HG03064 (cell line): Measurements from ENCODE around the gene CRYL1.

Experiments
- ATAC-seq: cut with Tn5 transposase; IDR thresholded peaks from one replicate; pipeline ENCODE4 v1.9.1; 2021; ENCODE audit warnings: low read depth; ENCODE audit not compliant: unreplicated experiment

Gene CRYL1

DNA sequence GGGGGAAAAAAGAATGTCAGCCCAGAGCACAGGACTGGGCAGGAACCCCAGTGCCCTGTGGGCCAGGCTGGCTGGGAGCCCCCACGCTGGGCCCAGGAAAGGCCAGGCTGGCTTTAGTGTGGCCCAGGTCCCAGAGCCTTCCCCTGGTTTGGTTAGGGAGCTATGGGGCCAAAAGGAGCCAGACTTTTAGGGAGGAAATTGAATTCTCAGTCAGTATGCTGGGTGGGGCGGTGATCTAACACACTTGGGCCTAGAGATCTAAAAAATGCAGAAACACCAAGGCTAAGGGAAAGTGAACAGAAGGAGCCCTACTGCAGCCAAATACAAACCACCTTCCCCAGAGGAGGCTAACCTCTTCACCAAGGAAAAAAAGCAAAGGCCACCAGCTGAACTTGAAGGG, 137.5 kb downstream of the CRYL1 start:
- ATAC-seq = no peak

DNA sequence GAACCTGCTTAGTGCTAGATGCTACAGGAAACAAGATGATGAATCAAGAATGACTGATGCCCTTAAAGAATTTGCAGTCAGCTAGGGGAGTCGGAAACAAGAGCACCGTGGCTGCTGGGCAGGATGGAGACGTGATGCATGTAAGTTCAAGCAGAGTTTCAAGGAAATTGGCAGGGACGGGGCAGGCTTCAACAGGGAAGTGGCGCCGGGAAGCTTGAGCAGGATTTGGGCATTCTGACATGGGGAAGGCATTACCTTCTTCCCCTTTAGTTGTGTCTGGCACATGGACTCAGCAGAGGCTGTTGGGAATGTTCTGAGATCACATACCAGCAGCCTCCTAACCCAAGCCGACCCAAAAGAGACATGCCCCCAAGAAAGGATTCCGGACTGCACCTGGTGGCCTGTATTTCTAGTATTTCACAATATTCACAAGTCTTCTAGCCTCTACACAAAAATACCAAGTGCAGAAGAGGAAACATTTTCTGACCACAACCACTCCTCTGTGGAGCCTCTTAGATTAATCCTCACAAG, 138.2 kb downstream of the CRYL1 start:
- no peak for ATAC-seq

DNA sequence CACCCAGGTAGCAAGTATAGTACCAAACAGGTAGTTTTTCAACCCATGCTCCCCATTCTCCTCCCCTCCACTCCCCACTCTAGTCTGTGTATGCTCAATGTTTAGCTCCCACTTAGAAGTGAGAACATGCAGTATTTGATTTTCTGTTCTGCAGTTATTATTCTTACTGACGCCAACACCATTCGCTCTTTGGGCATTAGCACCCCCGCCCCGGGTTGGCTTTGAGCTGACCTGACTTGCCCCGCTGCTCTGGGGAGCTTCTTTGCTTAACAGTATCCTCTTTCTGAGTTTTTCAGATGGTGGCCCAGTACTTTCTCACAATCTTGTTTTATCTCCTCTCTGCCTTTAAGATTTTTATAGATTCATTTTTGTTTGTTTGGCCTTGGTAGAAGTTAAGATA, 138.7 kb downstream of the CRYL1 start:
- ATAC-seq = no peak

DNA sequence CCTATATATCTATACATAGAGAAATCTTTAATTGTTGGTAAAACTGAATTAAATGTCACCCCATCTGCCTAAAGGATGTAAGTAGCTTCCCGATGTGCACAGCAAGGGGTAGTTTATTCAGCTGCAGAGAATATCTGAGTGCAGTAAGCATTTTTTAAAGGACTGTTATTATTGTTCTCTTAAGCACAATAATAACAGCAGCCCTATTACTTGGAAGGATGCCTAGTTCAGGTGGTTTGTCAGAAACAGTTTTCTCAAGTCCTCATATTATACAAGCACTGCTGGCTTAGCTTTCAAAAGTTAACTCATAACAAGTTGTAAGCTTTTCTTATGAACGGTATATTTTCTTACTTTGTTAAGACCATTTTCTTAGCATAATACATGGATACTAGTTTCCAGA, 142.6 kb downstream of the CRYL1 start:
- no peak for ATAC-seq

DNA sequence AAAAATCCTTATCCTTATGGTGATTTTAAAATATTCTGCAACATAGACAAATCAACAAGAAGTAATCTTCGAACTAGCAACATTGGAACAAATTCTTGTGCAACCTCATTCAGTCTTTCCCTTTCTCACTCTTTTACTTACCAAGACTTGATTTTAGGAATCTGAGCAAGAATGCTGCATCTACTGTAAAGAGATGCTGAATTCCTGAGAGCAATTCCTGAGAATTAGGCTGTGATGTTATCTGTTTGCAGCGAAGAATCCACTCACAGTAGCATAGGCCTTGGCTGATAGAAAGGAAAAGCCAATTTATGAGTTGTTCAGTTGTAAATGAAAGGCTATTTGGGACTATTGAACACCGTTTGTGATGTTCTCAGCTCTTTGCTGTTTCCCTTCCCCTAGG, 144.3 kb downstream of the CRYL1 start:
- no peak for ATAC-seq

DNA sequence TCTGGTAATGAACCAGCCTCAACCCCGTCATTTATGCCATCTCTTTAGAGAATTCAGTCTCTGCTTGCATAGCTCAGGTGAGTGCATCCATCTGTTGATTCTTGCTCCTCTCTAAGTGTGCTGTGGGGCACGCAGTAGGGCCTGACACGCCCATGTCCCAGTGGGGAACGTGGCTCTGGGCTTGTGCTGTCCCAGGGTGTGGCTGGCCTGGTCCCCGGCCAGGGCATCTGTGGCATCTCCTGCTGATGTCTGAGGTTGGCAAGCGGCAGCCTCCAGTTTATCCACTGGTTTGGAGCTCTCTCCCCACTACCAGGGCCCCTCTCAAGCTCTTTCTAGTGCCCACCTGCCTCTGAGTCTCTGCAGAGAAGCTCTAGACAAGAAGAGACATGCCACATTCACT, 146.9 kb downstream of the CRYL1 start:
- no peak for ATAC-seq

DNA sequence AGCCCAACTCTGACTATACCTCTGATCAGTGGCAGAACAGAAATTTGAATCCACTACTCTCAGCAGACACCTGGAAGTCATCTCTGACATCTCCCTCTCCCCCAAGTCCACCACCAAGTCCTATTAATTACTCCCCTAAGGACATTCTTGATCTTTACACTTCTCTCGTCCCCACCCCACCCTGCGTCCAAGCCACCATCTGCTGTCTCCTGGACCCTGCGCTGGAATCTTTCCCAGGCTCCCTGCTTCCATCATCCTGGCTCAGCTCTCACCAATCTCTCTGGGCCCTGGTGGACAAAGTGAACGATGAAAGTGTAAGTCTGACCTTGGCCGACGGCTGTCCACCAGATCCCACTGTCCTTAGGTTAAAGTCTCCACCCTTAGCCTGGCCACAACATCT, 147.9 kb downstream of the CRYL1 start:
- ATAC-seq = no peak

DNA sequence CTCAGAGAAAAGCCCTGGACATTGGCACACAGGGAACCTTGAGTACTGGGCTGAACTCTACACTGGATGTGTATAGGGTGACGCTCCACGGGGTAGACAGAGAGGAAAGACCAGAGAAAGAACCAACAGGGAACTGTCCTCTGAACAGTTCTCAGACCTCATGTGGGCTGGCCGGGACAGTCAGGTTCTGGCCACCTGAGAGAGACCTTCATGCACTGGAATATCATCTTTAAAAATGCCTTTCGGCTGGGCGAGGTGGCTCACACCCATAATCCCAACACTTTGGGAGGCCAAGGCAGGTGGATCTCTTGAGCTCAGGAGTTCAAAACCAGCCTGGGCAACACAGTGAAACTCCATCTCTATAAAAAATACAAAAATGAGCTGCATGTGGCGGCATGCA, 149.8 kb downstream of the CRYL1 start:
- ATAC-seq = no peak

DNA sequence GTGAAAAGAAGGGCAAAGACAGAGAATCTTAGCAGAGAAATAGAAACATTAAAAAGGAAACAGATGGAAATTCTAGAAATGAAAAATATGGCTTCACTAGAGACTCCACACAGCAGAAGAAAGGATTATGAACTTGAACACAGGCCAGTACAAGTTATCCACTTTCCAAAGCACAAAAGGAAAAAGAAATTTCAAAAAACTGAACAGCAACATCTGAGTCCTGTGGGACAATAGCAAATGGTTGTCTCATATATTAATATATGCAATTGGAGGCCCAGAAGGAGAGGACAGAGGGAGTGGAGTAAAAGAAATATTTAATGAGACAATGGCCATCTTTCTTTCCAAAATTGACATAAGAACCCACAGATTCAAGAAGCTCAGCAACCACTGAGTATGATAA, 151.8 kb downstream of the CRYL1 start:
- no peak for ATAC-seq

DNA sequence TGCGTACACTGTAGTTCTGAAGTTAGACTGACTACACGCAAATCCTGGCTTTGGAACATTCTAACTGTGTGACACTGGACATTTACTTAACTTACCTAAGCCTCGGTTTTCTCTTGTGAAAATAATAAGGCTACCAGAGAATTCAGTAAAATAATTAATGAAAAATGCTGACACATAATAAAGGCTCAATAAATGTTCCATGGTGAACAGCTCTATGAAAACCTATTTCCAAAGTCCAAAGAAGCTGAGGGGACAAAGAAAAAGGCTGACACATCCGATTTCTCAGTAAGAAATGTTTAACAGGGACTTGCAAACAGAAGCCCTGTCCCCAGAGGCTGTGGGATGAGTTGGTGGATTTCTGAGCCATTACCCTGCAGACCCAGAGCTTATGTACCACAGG, 153.8 kb downstream of the CRYL1 start:
- ATAC-seq = no peak

DNA sequence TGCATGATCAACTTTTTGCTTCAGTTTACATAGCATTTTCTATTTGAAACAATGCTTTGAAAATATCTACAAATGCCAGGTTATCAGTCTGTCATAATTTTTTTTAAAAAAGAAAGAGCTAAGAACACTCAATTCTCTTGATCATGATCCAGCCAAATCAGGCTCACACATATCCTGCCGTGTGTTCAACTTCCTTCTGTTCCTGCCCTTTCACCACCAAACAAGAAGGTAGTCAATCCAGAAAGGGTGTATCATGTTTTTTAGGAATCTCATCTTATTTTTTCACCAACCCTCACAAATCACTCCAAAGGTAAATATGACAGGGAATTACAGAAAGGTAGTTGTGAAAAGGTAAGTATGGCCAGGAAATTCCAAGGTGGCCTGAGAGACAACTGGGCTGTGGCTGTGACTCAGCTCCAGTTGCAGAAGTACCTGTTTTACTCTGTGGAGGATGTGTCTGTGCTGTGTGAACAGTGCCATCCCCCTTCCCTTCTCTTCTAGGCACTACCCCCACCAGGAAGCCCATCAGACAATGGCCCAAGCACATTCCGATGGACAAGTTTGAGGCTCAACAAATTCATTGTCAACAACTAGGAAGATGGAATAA, 154.7 kb downstream of the CRYL1 start:
- no peak for ATAC-seq

DNA sequence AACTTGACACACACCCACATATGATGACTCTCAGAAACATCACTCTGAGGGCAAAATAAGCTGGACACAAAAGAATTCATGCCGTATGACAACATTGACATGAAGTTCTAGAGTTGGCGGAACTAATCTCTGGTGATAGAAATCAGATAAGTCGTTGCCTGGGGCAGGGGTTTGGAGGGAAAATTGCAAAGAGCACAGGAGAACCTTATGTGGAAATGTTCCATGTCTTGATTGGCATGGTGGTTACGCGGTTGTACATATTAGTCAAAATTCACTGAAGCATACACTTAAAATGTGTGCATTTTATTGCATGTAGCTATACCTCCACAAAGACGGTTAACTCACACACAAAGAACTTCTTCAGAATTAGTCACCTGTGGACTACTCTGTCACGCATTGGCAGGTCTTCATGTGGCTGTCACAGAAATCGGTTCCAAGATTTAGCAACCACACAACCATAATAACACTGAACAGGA, 155.7 kb downstream of the CRYL1 start:
- no peak for ATAC-seq

DNA sequence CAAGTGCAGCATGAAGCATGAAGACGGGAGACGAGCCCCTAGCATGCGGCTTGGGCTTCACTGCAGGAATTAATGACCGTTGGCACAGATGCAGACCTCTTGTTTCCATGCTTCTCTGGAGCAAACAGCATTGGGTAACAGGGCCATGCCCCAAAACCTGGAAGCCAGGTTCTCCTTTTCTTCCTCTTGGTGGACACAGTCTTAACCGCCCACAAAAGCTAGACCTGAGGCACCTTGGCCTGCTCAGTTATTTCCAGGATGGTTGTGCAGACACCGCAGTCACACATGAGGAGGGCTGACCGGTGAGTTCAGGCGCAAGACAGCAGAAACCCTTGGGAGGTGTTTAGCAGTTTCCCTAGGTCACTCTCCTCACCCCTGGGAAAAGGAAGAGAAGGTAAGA, 159.6 kb downstream of the CRYL1 start:
- no peak for ATAC-seq

DNA sequence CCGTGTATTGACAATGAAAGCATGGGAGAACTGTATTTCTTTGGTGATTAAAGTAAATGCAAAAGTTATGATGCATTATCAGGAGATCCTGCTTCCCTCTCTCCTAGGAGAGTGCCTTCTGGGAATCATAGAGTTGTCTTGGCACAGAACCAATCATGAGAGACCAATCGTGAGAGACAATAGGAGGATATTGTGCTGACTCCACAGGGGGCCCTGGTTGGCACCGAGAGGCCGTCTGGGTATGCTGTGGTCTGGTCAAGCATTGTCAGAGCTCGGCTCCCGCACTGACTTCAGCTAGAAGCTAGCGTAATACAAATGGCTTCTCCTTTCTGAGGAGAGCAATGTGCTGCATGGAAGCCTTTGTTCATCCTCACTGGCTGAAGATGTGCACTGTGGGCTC, 162.1 kb downstream of the CRYL1 start:
- no peak for ATAC-seq

DNA sequence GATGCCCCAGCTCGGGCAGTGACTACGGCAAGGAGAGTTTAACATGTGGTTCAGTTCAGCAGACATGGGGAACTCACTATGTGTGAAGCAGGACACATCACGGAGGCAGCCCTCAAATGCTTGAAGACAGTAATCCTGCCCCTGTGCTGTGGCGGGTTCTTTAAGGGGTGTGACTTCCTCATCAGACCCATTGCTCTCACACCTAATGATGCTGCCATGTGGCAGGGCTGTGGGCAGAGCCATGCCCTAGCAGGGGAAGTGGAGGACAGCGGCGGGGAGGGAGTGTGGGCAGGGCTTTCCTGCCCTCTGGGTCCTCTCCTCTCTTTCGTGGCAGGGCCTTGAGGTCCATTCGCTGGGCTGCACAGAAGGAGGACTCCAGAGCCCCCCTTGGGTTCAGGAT, 162.5 kb downstream of the CRYL1 start:
- no peak for ATAC-seq

DNA sequence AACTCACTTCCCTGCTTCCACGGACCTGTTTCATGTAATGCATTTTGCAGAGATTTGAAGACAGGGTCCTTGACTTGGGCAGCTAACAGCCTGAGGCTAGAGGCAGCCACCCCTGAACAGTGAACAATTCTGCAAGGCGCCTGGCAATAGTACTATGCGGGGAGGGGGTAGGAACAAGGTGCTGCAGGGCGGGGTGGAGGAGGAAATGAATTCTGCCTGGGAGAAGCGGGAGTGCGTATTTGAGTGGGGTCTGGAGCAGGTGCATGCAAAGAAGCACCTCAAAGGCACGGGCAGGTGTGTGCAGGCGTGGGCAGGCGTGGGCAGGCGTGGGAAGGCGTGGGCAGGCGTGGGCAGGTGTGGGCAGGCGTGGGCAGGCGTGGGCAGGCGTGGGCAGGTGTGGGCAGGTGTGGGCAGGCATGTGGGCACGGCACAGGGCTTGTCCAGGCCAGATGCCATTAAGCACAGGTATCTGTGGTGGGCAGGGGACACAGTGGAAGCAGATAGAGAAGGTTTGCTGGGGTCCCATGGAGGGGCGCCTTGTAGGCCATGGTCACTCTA, 163.1 kb downstream of the CRYL1 start:
- no peak for ATAC-seq

DNA sequence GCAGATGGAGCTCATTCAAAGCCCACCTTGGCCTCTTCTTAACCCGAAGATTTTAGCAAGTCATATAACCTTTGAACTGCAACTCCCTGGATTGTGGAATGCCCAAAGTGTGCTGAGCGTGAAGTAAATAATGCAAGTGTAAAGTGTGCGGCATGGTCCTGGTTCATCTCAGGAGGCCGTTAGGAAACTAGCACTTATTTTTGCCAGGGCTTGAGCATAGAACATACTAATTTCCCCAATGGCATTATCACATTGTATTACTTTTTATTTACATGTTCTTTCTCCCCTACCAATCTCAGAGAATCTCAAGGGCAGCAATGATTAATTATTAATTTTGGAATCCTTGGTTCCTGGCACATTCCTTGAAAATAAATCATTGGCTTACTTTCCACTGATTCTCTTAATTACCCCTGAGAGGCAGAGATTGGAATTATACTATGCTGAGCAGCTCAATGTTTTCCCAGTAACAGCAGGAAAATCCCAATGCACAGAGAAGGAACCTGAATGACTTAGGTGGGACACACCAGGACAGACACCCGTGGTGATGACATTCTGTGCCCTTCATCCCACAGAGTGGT, 164.7 kb downstream of the CRYL1 start:
- no peak for ATAC-seq

DNA sequence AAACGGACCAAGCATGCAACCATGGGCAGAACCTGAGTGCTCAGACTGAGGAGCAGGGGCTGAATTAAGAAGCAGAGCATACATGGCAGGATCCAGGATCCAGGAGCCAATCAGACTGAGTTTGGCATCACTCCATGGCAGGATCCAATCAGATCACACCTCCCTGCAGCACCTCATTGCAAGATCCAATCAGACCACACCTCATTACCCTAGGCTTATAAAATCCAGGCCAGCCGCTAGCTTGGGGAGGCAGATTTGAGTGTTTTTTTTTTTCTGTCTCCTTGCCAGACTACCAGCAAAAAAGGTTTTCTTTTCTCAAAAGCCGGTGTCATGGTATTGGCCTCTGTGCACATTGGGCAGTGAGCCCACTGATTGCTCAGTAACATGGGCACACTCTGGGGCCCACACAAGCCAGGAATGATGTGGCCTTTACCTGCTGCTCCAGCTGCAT, 165.6 kb downstream of the CRYL1 start:
- ATAC-seq = no peak

DNA sequence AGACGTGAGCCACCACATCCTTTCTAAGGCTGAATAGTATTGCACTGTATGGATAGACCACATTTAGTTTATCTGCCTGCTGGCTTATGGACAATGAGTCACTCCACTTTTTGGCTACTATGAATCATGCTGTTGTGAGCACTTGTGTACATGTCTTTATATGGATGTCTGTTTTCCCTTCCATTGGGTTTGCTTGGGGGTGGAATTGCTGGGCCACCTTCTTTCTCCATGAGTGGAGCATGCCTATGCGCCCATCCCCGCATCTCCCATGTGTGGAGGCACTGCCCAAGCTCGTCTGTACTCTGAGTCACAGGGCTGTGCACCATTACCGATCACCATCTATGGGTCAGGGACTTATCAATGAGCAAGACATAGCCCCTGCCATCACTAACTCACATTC, 166.3 kb downstream of the CRYL1 start:
- no peak for ATAC-seq

DNA sequence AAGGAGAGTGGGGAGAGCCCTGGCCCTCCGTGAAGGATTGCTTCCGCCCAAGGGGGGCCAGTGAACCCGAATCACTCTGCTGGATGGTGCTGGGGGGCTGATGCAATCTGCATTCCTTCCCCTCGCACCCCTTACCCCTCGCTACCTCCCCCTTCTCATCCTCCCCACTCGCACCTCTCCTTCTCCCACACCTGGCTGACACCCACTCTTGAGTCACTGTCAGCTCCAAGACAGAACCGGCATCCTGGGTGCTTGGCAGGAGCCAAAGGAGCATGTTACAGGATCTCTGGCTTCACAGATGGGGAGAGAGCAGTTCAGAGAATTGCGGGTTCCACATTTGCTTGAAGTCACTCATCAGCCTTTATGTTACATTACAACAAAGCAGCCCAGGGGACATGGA, 167.6 kb downstream of the CRYL1 start:
- ATAC-seq = no peak

DNA sequence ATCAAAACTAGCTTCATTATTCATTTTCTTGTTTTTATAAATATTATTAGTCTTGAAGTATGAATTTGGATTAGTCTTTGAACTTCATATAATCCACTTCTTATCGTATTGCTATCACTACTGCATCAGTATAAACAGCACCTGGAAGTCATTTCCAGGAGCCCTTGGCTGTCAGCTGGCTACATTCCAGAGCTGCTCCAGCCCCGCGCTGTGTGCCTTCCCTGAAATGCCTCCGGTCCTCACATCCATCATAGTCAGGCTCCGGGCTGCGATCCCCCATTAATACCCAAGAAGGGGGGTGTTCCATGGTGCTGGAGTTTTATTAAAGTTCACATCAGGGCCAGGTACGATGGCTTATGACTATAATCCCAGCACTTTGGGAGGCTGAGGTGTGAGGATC, 169.2 kb downstream of the CRYL1 start:
- no peak for ATAC-seq

DNA sequence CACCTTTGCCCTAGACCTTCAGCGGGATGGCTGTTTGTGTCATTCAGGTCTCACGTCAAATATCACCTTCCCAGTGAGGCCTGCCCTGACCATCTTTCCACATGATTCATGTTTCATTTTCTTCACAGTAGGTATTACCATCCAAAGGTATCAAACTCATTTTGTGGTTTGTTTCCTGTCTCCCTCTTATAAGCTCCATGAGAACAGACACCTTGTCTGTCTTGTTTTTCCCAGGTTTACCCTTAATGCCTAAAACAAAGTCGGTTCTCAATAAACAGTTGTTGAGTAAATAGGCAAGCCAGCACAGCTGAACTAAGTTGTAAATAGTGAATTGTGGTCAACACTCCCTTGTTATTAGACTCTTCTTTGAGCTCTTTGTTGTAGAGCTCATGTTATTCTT, 170.9 kb downstream of the CRYL1 start:
- no peak for ATAC-seq
